Left hindlimb (tissue), 1 donor: ENCODE data around the gene MORC4.
"Not testable (repeated sequence)": the region's sequence is repeated elsewhere in the genome, so short reads cannot be mapped to it uniquely, and the experiment has no call there.

Experiments used
- DNase-seq: peaks from one replicate; pipeline ENCODE4 v3.0.0-alpha.2; 2018

MORC4 gene

GRCh38 chrX:107000013-107000515 is at the start of gene MORC4:
MORC4 (minus strand) TSS chrX:107000212; CDS start chrX:106999969, 243 bp downstream.
- DNase-seq, result peak; percentile 91

- no peak for DNase-seq
These were observed 47.6 kb upstream of the MORC4 start for GRCh38 chrX:107047622-107048021.

- no peak for DNase-seq
These were observed 29.7 kb upstream of the MORC4 start for GRCh38 chrX:107029752-107030151.

DNA sequence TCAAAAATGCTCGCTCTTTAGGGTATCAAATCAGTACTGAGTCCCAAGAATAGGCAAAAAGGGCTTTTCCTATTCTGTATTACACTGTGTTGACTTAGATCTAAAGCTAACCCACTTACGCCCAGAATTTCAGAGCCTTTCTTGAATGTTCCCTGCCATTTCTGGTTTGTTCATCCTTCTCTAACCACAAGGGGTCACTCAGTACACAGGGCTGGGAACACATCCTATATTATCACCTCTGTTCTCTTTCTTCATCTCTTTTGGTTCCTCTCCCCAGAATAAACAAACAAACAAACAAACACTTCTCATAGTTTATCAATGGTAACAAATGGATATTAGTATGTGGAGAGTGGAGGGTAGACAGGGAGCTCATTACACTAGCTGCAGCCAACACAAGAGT is 25.5 kb upstream of the MORC4 start:
- DNase-seq, result no peak

- no peak for DNase-seq
These were observed 14.9 kb upstream of the MORC4 start for GRCh38 chrX:107014936-107015335.

- DNase-seq, result no peak
These were observed 8.0 kb upstream of the MORC4 start for GRCh38 chrX:107008034-107008433.

DNA sequence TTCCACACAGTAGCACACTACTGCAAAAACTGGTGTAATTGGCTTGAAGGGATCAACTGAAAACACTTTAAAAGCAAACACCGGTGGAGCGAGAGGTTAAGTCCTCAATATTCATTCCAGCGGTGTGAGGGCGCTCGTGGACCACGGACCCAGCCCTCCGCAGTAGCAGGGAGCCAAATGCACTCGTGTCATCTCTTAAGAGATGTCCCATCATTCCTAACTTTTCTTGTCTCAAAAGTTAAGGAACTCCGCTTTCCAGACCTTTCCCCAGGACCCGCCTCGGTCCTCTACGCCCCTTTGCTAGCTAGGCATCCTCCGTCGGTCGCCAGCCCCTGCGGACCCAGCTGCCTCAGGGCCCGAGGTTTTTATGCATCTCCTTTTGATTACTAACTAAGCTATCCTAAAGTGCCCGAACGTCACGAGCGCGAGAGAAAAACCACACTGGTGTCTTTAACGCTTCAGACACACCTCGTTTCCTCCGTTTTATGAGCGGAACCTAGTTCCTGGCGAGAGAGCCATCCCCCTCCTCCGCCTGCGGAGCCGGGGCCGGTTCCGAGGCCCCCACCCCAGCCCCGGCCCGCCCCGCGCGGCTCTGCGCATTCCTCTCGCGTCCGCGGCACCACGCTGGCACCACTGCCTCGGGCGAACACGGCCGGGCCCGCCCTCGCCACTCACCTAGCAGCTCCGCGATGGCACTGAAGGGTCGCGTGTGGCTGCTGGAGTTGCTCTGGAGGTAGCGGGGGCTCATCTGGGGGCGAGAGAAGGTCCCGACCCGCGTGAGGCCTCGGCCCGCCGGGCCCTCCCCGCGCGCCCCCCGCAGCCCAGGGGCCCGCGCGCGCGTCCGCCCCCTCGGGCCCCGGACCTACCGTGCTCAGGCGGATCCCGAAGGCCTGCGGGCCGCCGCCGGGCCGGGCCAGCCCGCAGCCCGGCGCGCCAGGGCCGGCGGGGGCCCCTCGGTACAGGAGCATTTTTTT is 723 bp downstream of the MORC4 start:
- DNase-seq, result peak; percentile 71

- DNase-seq, result no peak
These were observed 2.4 kb downstream of the MORC4 start for GRCh38 chrX:106997611-106998010.

DNA sequence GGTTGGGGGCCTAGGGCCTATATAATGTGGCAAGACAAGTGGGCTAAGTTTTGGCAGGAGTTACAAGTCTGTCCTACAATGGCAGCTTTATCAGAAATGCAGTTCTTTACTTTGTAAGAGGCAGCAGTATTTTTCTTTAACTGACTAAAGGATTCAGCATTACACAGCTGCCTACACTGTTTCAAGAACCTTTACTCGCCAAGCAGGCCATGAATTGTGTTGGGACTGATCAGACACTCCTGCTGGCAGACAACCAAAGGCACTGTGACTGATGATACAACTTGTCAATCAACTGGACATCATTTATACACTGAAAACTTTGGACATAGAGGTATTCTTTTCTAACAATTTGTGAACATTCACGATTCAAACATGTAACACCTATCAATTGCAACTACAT is 4.3 kb downstream of the MORC4 start:
- DNase-seq, result no peak

DNA sequence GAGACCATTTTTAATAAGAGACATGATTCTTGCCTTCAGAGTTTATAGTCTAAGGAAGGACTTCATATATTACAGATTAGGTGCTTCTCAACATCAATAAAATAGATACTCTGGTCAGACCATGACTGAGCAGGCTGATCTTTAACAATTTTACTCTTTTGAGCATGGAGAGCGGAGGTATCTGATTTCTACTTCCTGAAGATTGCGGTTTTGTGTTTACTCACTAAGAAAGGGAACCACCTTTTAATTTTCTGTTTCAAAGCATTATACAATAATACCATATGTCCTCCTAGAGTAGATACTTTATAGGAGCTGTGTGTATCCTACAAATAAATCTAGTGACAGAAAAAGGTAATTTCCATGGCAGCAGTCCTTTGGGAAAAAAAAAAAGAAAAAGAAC is 12.5 kb downstream of the MORC4 start:
- DNase-seq, result no peak

DNA sequence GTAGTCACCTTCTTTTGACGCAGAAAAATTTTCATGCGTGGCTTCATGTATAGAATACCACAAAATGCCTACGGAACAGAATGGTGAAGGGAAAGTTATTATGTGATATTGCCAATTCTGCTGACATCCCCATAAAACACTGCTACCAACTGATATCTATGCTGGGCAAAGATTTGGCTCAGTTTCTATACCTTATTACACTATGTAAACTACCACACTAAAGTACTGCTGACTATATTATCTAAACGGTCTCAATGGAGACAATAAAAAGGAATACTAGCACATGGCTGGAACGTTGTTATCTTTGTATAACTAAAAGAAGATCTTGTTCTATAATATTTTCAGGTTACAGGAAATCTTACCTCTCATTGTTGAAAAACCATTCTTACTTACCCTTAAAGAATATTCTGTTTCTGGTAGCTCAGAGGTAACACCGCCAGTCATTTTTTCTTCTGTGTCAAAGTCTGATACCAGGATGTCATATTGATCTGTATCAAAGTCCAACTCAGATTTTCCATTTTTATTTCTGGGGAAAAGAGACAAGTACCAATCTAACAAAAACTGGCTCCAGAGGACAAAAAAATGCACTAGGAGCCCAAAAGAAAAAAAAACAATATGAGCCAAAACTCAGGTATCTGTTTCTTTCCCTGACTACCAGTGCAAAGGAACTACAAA is 18.9 kb downstream of the MORC4 start:
- DNase-seq, result no peak

GRCh38 chrX:106976416-106976815 is 23.6 kb downstream of the MORC4 start:
- DNase-seq, result no peak

GRCh38 chrX:106973433-106974149 is 26.4 kb downstream of the MORC4 start:
- no peak for DNase-seq

- no peak for DNase-seq
These were observed 27.1 kb downstream of the MORC4 start for GRCh38 chrX:106972896-106973295.

- not testable (repeated sequence) for DNase-seq
These were observed 33.5 kb downstream of the MORC4 start for GRCh38 chrX:106966547-106966946.

DNA sequence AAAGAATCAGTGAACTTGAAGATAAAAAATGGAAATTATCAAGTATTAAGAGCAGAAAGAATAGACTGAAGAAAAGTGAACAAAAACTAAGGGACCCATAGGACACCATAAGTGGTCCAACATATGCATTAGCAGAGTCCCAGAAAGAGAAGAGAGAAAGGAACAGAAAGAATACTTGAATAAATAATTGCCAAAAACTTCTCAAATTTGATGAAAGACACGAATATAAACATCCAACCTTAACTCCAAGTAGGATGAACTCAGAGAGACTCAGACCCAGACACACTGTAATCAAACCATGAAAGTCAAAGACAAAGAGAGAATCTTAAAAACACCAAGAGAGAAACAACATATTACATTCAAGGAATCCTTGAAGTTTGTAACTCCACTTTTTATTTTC is 35.7 kb downstream of the MORC4 start:
- DNase-seq, result no peak

- no peak for DNase-seq
These were observed 36.9 kb downstream of the MORC4 start for GRCh38 chrX:106963111-106963510.

DNA sequence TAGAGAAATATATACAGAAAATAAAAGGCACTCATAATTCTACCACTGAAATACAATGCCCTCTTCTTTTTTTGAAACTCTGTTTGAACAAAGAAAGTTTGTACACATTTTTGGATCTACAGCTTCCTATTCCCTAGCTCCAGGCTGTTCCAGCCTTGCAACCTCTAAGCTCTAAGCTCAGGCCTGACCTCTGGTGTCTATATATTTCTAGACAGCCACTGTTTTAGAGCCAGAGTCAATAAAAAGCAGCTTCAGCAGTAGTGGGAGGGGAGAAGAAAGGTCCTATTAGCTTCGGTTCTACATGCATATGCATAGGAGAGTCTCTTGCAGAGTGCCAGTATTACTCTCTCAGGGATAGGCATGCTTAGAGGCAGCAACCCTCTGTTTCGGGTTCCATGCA is 40.1 kb downstream of the MORC4 start:
- DNase-seq, result no peak

GRCh38 chrX:106957856-106958255 is 42.2 kb downstream of the MORC4 start:
- no peak for DNase-seq

- DNase-seq, result no peak
These were observed 44.8 kb downstream of the MORC4 start for GRCh38 chrX:106955004-106955772.

DNA sequence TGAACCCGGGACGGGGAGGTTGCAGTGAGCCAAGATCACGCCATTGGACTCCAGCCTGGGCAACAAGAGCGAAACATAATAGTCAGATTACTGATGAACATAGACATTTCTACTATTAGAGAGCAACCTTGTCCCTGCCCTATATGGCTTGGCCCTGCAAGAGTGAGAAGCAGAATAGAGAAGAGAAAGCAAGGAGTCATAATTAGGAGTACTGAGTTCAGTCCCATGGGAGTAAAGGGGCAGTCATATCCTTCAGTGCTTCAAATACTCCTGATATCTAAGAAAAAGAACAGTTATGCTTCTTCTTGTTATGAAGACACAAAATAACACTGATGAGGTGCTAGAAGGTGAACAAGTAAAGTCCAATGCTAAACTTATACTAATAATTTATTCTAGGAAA is 46.0 kb downstream of the MORC4 start:
- DNase-seq, result no peak

- DNase-seq, result no peak
These were observed 47.0 kb downstream of the MORC4 start for GRCh38 chrX:106952988-106953387.
